Measurements from ENCODE around the gene MAST4.

DNA sequence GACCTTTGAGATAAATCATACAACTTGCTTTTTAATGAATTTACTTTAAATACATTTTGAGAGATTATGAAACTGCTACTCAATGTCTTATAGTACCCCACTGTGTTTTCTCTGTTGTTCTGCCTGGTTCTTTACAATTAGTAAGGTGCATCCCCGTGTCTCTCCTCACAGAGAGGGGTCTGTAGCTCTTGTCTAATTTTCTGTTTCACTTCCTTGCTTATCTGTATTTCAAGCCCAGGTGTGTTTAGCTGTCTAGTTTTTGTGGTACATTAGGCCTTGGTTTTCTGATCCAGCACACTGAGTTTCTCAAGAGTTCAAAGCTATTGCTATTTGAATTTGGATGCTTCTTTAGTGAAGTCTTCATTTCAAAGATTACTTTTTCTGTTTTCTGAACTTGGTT, 105.1 kb downstream of the MAST4 start:
- TF ChIP-seq, protein P1, sequence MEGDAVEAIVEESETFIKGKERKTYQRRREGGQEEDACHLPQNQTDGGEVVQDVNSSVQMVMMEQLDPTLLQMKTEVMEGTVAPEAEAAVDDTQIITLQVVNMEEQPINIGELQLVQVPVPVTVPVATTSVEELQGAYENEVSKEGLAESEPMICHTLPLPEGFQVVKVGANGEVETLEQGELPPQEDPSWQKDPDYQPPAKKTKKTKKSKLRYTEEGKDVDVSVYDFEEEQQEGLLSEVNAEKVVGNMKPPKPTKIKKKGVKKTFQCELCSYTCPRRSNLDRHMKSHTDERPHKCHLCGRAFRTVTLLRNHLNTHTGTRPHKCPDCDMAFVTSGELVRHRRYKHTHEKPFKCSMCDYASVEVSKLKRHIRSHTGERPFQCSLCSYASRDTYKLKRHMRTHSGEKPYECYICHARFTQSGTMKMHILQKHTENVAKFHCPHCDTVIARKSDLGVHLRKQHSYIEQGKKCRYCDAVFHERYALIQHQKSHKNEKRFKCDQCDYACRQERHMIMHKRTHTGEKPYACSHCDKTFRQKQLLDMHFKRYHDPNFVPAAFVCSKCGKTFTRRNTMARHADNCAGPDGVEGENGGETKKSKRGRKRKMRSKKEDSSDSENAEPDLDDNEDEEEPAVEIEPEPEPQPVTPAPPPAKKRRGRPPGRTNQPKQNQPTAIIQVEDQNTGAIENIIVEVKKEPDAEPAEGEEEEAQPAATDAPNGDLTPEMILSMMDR (IDR thresholded peaks at IDR 0.05; ENCODE audit: low read depth, low read length, poor library complexity, severe bottlenecking) = no peak
- no peak for TF ChIP-seq EZH2phosphoT487 (IDR thresholded peaks at IDR 0.05; ENCODE audit: borderline replicate concordance, low read length)

Data from DOHH2 (cell line).